Measurements from ENCODE around the gene TSPAN32.

DNA sequence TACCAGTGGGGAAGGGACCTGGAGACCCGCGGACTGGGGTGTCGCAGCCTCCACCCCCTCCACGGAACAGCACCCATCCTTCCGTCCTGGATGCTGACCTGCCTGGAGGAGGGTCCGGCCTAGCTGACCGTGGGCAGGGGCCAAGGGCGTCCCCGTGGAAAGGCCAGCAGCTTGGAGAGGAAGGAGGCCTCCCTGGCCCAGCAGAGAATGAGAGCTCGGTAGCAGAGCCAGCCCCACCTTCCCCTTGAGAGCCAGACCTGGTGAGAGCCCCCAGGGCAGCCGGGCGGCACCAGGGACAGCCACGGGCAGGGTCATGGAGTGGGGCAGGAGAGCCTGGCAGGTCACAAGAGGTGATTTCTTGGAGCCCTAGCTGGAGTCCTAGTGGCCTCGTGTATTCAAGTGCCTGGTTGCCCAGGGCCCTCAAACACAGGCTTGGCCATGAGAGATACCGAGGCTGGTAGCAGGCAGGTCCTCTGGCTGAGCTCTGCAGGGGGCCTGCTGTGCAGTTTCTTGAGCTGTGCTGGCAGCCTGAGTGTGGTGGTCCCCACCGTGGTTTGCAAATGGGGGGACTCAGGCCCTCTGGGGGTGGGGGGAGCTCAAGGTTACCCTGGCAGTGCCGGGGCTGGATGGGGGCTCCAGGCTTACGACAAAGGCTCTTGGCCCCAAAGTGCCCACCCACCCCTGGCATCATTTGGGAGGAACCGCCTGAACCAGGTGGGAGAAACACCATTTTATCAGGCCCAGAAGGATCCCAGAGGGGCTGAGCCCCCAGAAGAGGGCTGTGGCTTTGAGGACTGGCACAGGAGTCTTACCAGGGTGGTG, 7.6 kb downstream of the TSPAN32 start:
- TF ChIP-seq, protein P1, sequence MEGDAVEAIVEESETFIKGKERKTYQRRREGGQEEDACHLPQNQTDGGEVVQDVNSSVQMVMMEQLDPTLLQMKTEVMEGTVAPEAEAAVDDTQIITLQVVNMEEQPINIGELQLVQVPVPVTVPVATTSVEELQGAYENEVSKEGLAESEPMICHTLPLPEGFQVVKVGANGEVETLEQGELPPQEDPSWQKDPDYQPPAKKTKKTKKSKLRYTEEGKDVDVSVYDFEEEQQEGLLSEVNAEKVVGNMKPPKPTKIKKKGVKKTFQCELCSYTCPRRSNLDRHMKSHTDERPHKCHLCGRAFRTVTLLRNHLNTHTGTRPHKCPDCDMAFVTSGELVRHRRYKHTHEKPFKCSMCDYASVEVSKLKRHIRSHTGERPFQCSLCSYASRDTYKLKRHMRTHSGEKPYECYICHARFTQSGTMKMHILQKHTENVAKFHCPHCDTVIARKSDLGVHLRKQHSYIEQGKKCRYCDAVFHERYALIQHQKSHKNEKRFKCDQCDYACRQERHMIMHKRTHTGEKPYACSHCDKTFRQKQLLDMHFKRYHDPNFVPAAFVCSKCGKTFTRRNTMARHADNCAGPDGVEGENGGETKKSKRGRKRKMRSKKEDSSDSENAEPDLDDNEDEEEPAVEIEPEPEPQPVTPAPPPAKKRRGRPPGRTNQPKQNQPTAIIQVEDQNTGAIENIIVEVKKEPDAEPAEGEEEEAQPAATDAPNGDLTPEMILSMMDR (IDR thresholded peaks at IDR 0.05; ENCODE audit: extremely low read depth in 1 of 2, insufficient read depth in 1 of 2, low read depth in 1 of 2, low read length in 2 of 2) = no peak
- TF ChIP-seq POLR2AphosphoS5 (IDR thresholded peaks at IDR 0.05; ENCODE audit: insufficient read depth, low read depth, low read length) = no peak
- TF ChIP-seq EZH2 (IDR thresholded peaks at IDR 0.05; ENCODE audit: borderline replicate concordance, low read depth, low read length, severe bottlenecking) = no peak

Measured in endothelial cell of umbilical vein (primary cell).